Breast epithelium (tissue), 4 donors: Measurements from ENCODE around the gene BTK. TPM values are rescaled to one million over a fixed set of nuclear protein-coding genes. Genes with fewer than 3 reads are reported as not detected.

Source experiments
- DNase-seq, 2 donors: peaks; one replicate each; pipeline ENCODE4 v3.0.0-alpha.2; 2019; ENCODE audit warnings: low spot score in 2 of 2
- H3K27ac ChIP-seq, 2 donors: fragments of 200-600 bp; sonication (generic) in 1 of 2; one replicate each; pipeline ENCODE4 v1.5.1; 2016 to 2019; ENCODE audit warnings: mild to moderate bottlenecking in 1 of 2
- H3K27me3 ChIP-seq, 2 donors: fragments of 200-600 bp; sonication (generic) in 1 of 2; one replicate each; pipeline versions ENCODE4 v1.5.1 to v1.6.0; 2017 to 2019; ENCODE audit warnings: control low read depth in 1 of 2, mild to moderate bottlenecking in 1 of 2
- H3K36me3 ChIP-seq: fragments of 200-600 bp; one replicate; pipeline ENCODE4 v1.5.1; 2019
- H3K4me1 ChIP-seq, 2 donors: fragments of 200-600 bp; sonication (generic); one replicate each; pipeline ENCODE4 v1.5.1; 2016 to 2019; ENCODE audit warnings: control low read depth in 1 of 2
- H3K4me3 ChIP-seq, 3 donors: fragments of 200-600 bp; sonication (generic); 1 replicate in 2 of 3; 2 replicates in 1 of 3; pipeline ENCODE4 v1.5.1; 2016 to 2019; ENCODE audit warnings: mild to moderate bottlenecking in 3 of 3, moderate library complexity in 2 of 3
- H3K9me3 ChIP-seq, 2 donors: fragments of 200-600 bp; sonication (generic) in 1 of 2; one replicate each; pipeline ENCODE4 v1.5.1; 2016 to 2019; ENCODE audit warnings: control low read depth in 1 of 2
- POLR2A ChIP-seq: fragments of 450-650 bp; IDR thresholded peaks from one replicate; pipeline ENCODE4 v1.6.1; 2016; ENCODE audit warnings: antibody characterized with exemption, mild to moderate bottlenecking, moderate library complexity
- POLR2AphosphoS5 ChIP-seq, 3 donors: sonication (generic); formaldehyde crosslinking; IDR thresholded peaks; one replicate each; pipeline ENCODE4 v1.6.1; 2017; ENCODE audit warnings: antibody characterized with exemption in 3 of 3
- intact Hi-C: fragments of 100-400 bp; cut with DNase I; formaldehyde crosslinking; loops from one replicate; pipeline ENCODE4 v1.15.1; 2023; ENCODE audit warnings: low total_unique reads
- total RNA-seq, 3 donors: library from RNA; depleted of rRNA; stranded (reverse); fragments of >200 nt; gene quantifications; one replicate each; pipeline ENCODE4 v1.1.0, GENCODE V29; 2016
- TF ChIP-seq, protein P1 (sequence below), 3 donors: fragments of 450-650 bp; IDR thresholded peaks; one replicate each; pipeline ENCODE4 v1.5.1; 2016 to 2017; ENCODE audit warnings: antibody characterized with exemption in 3 of 3, mild to moderate bottlenecking in 3 of 3, moderate library complexity in 3 of 3

Gene BTK
- total RNA-seq, result 10 to 100 TPM in 1 of 3 donors, 1 to 10 TPM in 2; 3.9 to 19.7 (median 7.9) TPM

DNA sequence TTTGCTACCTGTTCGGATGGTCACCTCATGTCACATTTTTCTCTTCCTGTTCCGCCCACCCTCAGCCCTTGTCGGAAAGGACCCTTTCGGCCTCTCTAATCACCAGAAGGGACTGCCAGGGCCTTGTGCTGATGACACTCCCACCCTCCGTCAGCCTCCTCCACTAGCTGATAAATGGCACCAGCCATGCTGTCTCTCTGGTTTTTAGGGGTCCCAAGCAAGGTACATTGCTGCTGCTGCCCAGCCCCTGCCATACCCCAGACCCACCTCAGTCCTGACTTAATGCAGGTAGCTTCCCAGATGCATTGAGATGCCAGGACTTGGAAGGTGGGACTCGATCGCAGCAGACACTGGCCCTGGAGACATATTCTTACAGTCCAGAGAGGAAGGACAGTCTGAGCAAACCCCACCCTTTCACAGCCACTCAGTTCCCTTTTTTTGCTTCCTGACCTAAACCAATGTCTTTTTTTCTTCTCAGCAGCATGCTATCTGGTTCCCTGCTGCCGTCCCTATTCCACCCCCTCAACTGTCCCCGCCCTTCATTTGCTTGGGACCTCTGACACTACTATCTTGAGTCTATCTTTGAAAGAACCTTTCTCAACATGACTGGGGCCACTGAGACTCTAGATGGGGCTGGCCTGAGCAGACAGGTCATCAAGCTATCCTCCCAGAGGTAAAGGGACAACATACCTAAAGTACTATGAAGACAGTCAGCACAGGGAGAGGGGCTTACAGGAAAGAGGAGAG lies at the start of gene BTK:
Gene BTK (minus strand): TSS at position 397 of the 747 bp plus-strand sequence. CDS start 10,907 bp downstream, outside the sequence.
- Histone ChIP-seq H3K27ac (no peak within 1 kb of the TSS), H3K4me3 (peak within 1 kb of the TSS in 2 of 3 donors; percentile 11 to 19), H3K4me1 (no peaks in the 10 kb centered on the region)

DNA sequence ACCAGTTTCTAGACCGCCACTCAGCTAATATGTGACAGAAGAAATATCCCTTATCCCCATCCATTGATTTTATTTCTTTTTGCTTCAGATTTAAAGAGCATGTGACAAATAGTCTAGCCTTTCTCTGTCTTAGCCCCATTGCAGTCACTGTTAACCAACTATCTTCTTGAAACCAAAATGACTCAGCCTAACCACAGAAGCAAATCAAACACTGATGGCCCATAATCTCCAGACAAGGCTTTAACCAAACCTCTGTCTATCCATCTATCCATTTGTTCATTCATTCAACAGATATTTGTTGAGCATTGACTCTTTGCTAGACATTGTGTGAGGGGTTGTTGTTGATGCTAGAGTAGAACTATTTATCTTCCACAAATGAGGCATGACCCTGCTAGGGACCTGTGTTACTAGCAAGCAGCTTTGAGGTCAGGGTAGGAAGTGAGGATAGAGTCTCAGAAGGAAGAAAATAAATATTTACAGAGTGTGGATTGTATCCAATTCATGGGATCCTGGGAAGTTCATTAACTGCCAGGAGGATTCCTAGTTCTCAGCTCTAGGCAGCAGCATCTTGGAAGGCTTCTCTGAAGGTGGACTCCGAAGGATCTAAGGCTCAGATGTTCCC lies 44.6 kb upstream of the BTK start:
- H3K27ac ChIP-seq, result no peak overlapping the region
- no peaks in the 10 kb centered on the region for H3K36me3 ChIP-seq
- no peaks in the 10 kb centered on the region for H3K4me1 ChIP-seq
- H3K9me3 ChIP-seq, result peaks cover 0 to 21% of the 10 kb centered on the region in 2 donors
- peaks cover 0 to 6% of the 10 kb centered on the region in 2 donors for H3K27me3 ChIP-seq
- intact Hi-C loops, result no loop called here
- TF ChIP-seq POLR2A (no peak), POLR2AphosphoS5 (IDR thresholded peaks at IDR 0.05) (no peak)
- TF ChIP-seq, protein P1, sequence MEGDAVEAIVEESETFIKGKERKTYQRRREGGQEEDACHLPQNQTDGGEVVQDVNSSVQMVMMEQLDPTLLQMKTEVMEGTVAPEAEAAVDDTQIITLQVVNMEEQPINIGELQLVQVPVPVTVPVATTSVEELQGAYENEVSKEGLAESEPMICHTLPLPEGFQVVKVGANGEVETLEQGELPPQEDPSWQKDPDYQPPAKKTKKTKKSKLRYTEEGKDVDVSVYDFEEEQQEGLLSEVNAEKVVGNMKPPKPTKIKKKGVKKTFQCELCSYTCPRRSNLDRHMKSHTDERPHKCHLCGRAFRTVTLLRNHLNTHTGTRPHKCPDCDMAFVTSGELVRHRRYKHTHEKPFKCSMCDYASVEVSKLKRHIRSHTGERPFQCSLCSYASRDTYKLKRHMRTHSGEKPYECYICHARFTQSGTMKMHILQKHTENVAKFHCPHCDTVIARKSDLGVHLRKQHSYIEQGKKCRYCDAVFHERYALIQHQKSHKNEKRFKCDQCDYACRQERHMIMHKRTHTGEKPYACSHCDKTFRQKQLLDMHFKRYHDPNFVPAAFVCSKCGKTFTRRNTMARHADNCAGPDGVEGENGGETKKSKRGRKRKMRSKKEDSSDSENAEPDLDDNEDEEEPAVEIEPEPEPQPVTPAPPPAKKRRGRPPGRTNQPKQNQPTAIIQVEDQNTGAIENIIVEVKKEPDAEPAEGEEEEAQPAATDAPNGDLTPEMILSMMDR (IDR thresholded peaks at IDR 0.05), result no peak
- DNase-seq, result no peak
- H3K4me3 ChIP-seq, result no peak overlapping the region

More for the DNA sequence above, at the start of gene BTK:
- Histone ChIP-seq H3K36me3 (no peaks in the 10 kb centered on the region), H3K27me3 (peaks cover 0 to 39% of the 10 kb centered on the region in 2 donors), H3K9me3 (no peaks in the 10 kb centered on the region)
- no peak for DNase-seq
- TF ChIP-seq, protein P1 (IDR thresholded peaks at IDR 0.05), result no peak
- no peak for TF ChIP-seq POLR2AphosphoS5 (IDR thresholded peaks at IDR 0.05)
- no peak for TF ChIP-seq POLR2A
- intact Hi-C loops, result no loop called here

DNA sequence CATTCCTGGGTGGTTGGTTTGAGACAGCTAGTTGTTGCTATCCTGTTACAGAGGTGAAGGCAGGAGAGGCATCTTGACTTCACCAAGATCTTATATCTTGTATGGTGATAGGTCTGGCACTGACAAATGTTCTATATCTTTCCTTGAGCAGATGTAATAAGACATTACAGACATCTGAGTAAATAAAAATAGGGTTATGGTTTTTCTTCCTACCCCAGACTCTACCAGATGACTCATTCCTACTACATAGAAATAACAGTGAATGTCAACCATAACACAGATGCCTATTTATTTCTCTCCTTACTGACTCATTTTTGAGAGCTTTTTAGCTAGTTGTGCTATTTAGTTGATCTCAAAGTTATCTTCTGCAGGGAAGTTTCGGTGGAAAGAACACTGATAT lies 43.9 kb upstream of the BTK start:
- H3K4me3 ChIP-seq, result no peak overlapping the region
- H3K27me3 ChIP-seq, result peaks cover 0 to 6% of the 10 kb centered on the region in 2 donors
- no peaks in the 10 kb centered on the region for H3K4me1 ChIP-seq
- TF ChIP-seq POLR2A, result no peak
- no peak for TF ChIP-seq POLR2AphosphoS5 (IDR thresholded peaks at IDR 0.05)
- TF ChIP-seq, protein P1 (IDR thresholded peaks at IDR 0.05), result no peak
- H3K27ac ChIP-seq, result peak overlapping the region in 1 of 2 donors; percentile 32
- DNase-seq, result no peak
- intact Hi-C loops, result no loop called here
- H3K9me3 ChIP-seq, result peaks cover 0 to 21% of the 10 kb centered on the region in 2 donors
- H3K36me3 ChIP-seq, result no peaks in the 10 kb centered on the region

DNA sequence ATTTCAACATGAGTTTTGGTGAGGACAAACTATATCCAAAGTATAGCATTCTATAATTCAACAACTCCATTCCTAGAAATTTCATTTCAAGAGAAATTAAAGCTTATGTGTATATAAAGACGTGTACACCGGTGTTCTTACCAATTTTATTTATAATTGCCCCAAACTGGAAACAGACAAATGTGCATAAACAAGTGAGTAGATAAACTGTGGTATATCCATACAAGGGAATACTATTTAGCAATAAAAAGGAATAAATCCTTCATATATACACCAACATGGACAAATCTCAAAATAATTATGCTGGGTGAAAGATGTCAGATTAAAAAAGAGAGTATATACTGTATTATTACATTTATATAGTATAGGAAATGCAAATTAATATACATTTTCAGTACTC lies 42.0 kb upstream of the BTK start:
- peaks cover 0 to 11% of the 10 kb centered on the region in 2 donors for H3K27me3 ChIP-seq
- TF ChIP-seq, protein P1 (IDR thresholded peaks at IDR 0.05), result no peak
- TF ChIP-seq POLR2A, result no peak
- TF ChIP-seq POLR2AphosphoS5 (IDR thresholded peaks at IDR 0.05), result no peak
- H3K27ac ChIP-seq, result no peak overlapping the region
- H3K36me3 ChIP-seq, result no peaks in the 10 kb centered on the region
- peaks cover 0 to 21% of the 10 kb centered on the region in 2 donors for H3K9me3 ChIP-seq
- no peak overlapping the region for H3K4me3 ChIP-seq
- intact Hi-C loops, result no loop called here
- no peaks in the 10 kb centered on the region for H3K4me1 ChIP-seq
- no peak for DNase-seq

DNA sequence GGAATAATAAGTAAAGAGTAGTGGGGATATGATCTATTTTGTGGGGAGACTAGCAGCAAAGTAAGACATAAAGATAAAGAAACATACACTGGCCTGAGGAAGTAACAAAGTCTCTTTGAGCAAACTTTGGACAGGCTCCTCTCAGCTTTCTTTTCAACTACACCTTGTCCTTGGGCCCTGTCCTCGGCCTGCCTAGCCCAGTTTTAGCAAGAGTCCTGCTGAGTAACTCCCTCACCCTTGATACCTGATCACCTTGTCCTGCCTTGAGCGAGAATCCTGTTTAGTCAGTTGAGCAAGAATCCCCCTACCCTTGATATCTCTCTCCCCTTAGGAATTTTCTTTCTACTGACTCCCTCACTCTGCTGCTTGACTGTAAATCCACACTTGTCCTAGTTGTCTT lies 33.5 kb upstream of the BTK start:
- H3K4me1 ChIP-seq, result no peaks in the 10 kb centered on the region
- intact Hi-C loops, result no loop called here
- no peak overlapping the region for H3K4me3 ChIP-seq
- H3K27me3 ChIP-seq, result peaks cover 0 to 46% of the 10 kb centered on the region in 2 donors
- TF ChIP-seq POLR2A, result no peak
- TF ChIP-seq, protein P1 (IDR thresholded peaks at IDR 0.05), result no peak
- TF ChIP-seq POLR2AphosphoS5 (IDR thresholded peaks at IDR 0.05), result no peak
- H3K9me3 ChIP-seq, result no peaks in the 10 kb centered on the region
- peak overlapping the region; percentile 23 to 98 for H3K27ac ChIP-seq
- no peak for DNase-seq
- H3K36me3 ChIP-seq, result no peaks in the 10 kb centered on the region
